Liver (tissue), 9 donors: ENCODE measurements around the gene ISCA2. TPM values are rescaled to one million over a fixed set of nuclear protein-coding genes. Genes with fewer than 3 reads are reported as not detected.

Source experiments
- DNase-seq: peaks from one replicate; pipeline ENCODE4 v3.0.0-alpha.2; 2017; ENCODE audit warnings: low spot score
- H3K27ac ChIP-seq, 2 donors: one replicate each; pipeline ENCODE4 v1.7.0; 2013; ENCODE audit warnings: inconsistent platforms in 2 of 2, low read length in 2 of 2, control low read depth in 1 of 2, low read depth in 1 of 2, mild to moderate bottlenecking in 1 of 2
- H3K27me3 ChIP-seq, 4 donors: one replicate each; pipeline versions ENCODE4 v1.6.1 to v1.7.0; 2013; ENCODE audit warnings: low read length in 3 of 4, inconsistent platforms in 1 of 4, mild to moderate bottlenecking in 1 of 4, moderate library complexity in 1 of 4; ENCODE audit not compliant: control insufficient read depth in 4 of 4, insufficient read depth in 4 of 4
- H3K36me3 ChIP-seq, 4 donors: one replicate each; pipeline versions ENCODE4 v1.6.1 to v1.7.0; 2013; ENCODE audit warnings: low read length in 3 of 4, mild to moderate bottlenecking in 3 of 4, low read depth in 1 of 4, moderate library complexity in 1 of 4; ENCODE audit not compliant: control insufficient read depth in 4 of 4, insufficient read depth in 3 of 4
- H3K4me1 ChIP-seq, 4 donors: one replicate each; pipeline versions ENCODE4 v1.6.1 to v1.7.0; 2013; ENCODE audit warnings: low read length in 3 of 4, mild to moderate bottlenecking in 3 of 4, moderate library complexity in 1 of 4; ENCODE audit not compliant: control insufficient read depth in 4 of 4, insufficient read depth in 4 of 4
- H3K4me3 ChIP-seq, 3 donors: one replicate each; pipeline versions ENCODE4 v1.6.1 to v1.7.0; 2013; ENCODE audit warnings: low read length in 3 of 3, control low read depth in 1 of 3, low read depth in 1 of 3, mild to moderate bottlenecking in 1 of 3
- H3K9ac ChIP-seq, 2 donors: one replicate each; pipeline ENCODE4 v1.7.0; 2013; ENCODE audit warnings: low read length in 2 of 2, mild to moderate bottlenecking in 2 of 2, moderate library complexity in 2 of 2, control low read depth in 1 of 2, low read depth in 1 of 2
- H3K9me3 ChIP-seq, 4 donors: one replicate each; pipeline versions ENCODE4 v1.6.1 to v1.7.0; 2013; ENCODE audit warnings: low read length in 3 of 4; ENCODE audit not compliant: control insufficient read depth in 4 of 4
- FOXA1 ChIP-seq: IDR thresholded peaks from 2 replicates; pipeline ENCODE4 v1.6.1; 2016; ENCODE audit warnings: antibody characterized with exemption
- FOXA2 ChIP-seq: IDR thresholded peaks from 2 replicates; pipeline ENCODE4 v1.6.1; 2016; ENCODE audit warnings: antibody characterized with exemption
- GABPA ChIP-seq, 2 donors: IDR thresholded peaks in 1 of 2; conservative IDR thresholded peaks in 1 of 2; 2 replicates each; pipeline ENCODE4 v1.6.1; 2016; ENCODE audit warnings: antibody characterized with exemption in 2 of 2, mild to moderate bottlenecking in 1 of 2, moderate library complexity in 1 of 2
- HNF4A ChIP-seq, 2 donors: conservative IDR thresholded peaks; 2 replicates each; pipeline ENCODE4 v1.6.1; 2016; ENCODE audit warnings: antibody characterized with exemption in 2 of 2, mild to moderate bottlenecking in 2 of 2
- JUND ChIP-seq, 2 donors: IDR thresholded peaks; 2 replicates each; pipeline ENCODE4 v1.6.1; 2016; ENCODE audit warnings: antibody characterized with exemption in 2 of 2
- NR2F2 ChIP-seq: IDR thresholded peaks from 2 replicates; pipeline ENCODE4 v1.6.1; 2016; ENCODE audit warnings: antibody characterized with exemption
- RAD21 ChIP-seq, 2 donors: IDR thresholded peaks; 2 replicates each; pipeline ENCODE4 v1.6.1; 2016; ENCODE audit warnings: antibody characterized with exemption in 2 of 2, mild to moderate bottlenecking in 2 of 2
- RXRA ChIP-seq, 2 donors: IDR thresholded peaks; 2 replicates each; pipeline ENCODE4 v1.6.1; 2017 to 2018; ENCODE audit warnings: antibody characterized with exemption in 2 of 2, mild to moderate bottlenecking in 1 of 2
- SP1 ChIP-seq: IDR thresholded peaks from 2 replicates; pipeline ENCODE4 v1.6.1; 2018; ENCODE audit warnings: antibody characterized with exemption, mild to moderate bottlenecking
- YY1 ChIP-seq: IDR thresholded peaks from 2 replicates; pipeline ENCODE4 v1.6.1; 2016; ENCODE audit warnings: antibody characterized with exemption, mild to moderate bottlenecking
- WGBS: extraction: QIAGEN DNeasy Blood & Tissue Kit; methylation state at CpG from one replicate; pipeline ENCODE4 v1.1.7; 2013; 5-methylcytosine and 5-hydroxymethylcytosine counted together
- polyA plus RNA-seq, 2 donors: library from polyadenylated mRNA; stranded (reverse) in 1 of 2; unstranded in 1 of 2; fragments of 200-250 nt in 1 of 2; fragments of >200 nt in 1 of 2; fragmentation: Nextera tagmentation in 1 of 2; extraction: Ambion mirVana in 1 of 2; gene quantifications; one replicate each; pipeline versions ENCODE4 v1.2.1 to v1.2.3, GENCODE V29; 2013 to 2015
- total RNA-seq, 2 donors: library from RNA; depleted of rRNA; stranded (reverse); fragments of >200 nt; gene quantifications; one replicate each; pipeline ENCODE4 v1.2.3, GENCODE V29; 2014
- TF ChIP-seq, protein P1 (sequence below): IDR thresholded peaks from 2 replicates; pipeline ENCODE4 v1.6.1; 2016; ENCODE audit warnings: antibody characterized with exemption
- TF ChIP-seq, protein P2 (sequence below): IDR thresholded peaks from 2 replicates; pipeline ENCODE4 v1.6.1; 2016; ENCODE audit warnings: antibody characterized with exemption
- TF ChIP-seq, protein P3 (sequence below): IDR thresholded peaks from 2 replicates; pipeline ENCODE4 v1.6.1; 2016; ENCODE audit warnings: antibody characterized with exemption
- TF ChIP-seq, protein P4 (sequence below): fragments of 150-350 bp; IDR thresholded peaks from 2 replicates; pipeline ENCODE4 v1.5.1; 2017; ENCODE audit warnings: improper control_type of control experiment, low read depth, low read length; ENCODE audit not compliant: missing input control
- donor health status: healthy.
- donor health status: healthy.
- donor health status: healthy.
- donor health status: healthy.
- donor health status: healthy.

The ISCA2 gene
- total and polyA plus RNA-seq, 4 donors = 7.1 to 35.3 (median 15.8) TPM

DNA sequence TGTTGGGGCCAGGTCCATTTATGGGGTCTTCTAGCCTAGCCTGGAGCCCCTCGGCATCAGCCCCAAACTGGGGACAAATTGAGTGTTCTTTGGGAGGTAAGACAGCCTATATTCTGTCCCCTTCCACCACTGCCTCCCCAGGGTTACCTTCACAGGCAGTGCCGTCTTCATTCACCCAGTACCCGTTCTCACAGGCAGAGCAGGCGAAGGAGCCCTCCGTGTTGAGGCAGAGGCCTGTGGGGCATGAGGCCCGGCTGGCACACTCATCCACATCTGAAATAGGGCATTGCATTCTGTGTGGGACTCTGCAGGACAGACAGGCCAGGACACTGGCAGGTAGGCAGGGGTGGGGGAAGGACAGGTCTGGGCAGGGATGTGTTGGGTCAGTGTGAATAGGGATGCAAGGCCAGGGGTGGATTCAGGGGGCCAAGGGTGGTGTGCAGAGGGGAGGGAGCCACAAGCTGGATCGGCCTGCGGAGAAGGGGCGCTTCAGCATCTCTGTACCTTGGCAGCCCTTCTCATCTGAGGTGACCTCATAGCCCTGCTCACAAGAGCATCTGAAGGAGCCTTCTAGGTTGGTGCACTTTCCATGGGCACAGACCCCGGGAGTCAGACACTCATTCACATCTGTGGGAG is 16.1 kb downstream of the ISCA2 start:
- WGBS = 87% methylated on average over 10 of the region's 10 CpGs
- Histone ChIP-seq H3K4me3 (no peak overlapping the region), H3K4me1 (no peaks in the 10 kb centered on the region), H3K27ac (no peak overlapping the region), H3K27me3 (no peaks in the 10 kb centered on the region), H3K36me3 (no peaks in the 10 kb centered on the region), H3K9me3 (no peaks in the 10 kb centered on the region), H3K9ac (no peak overlapping the region)
- no peak for DNase-seq
- TF ChIP-seq HNF4A (conservative IDR thresholded peaks at IDR 0.05) (no peak), FOXA1 (no peak), GABPA (IDR thresholded peaks at IDR 0.05 in 1 of 2, conservative IDR thresholded peaks at IDR 0.05 in 1 of 2) (no peak), RAD21 (IDR thresholded peaks at IDR 0.05) (no peak), YY1 (no peak), SP1 (no peak), FOXA2 (no peak)
- TF ChIP-seq, protein P1, sequence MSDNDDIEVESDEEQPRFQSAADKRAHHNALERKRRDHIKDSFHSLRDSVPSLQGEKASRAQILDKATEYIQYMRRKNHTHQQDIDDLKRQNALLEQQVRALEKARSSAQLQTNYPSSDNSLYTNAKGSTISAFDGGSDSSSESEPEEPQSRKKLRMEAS = no peak
- TF ChIP-seq, protein P2, sequence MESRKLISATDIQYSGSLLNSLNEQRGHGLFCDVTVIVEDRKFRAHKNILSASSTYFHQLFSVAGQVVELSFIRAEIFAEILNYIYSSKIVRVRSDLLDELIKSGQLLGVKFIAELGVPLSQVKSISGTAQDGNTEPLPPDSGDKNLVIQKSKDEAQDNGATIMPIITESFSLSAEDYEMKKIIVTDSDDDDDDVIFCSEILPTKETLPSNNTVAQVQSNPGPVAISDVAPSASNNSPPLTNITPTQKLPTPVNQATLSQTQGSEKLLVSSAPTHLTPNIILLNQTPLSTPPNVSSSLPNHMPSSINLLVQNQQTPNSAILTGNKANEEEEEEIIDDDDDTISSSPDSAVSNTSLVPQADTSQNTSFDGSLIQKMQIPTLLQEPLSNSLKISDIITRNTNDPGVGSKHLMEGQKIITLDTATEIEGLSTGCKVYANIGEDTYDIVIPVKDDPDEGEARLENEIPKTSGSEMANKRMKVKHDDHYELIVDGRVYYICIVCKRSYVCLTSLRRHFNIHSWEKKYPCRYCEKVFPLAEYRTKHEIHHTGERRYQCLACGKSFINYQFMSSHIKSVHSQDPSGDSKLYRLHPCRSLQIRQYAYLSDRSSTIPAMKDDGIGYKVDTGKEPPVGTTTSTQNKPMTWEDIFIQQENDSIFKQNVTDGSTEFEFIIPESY = no peak
- TF ChIP-seq, protein P3, sequence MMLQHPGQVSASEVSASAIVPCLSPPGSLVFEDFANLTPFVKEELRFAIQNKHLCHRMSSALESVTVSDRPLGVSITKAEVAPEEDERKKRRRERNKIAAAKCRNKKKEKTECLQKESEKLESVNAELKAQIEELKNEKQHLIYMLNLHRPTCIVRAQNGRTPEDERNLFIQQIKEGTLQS = no peak

DNA sequence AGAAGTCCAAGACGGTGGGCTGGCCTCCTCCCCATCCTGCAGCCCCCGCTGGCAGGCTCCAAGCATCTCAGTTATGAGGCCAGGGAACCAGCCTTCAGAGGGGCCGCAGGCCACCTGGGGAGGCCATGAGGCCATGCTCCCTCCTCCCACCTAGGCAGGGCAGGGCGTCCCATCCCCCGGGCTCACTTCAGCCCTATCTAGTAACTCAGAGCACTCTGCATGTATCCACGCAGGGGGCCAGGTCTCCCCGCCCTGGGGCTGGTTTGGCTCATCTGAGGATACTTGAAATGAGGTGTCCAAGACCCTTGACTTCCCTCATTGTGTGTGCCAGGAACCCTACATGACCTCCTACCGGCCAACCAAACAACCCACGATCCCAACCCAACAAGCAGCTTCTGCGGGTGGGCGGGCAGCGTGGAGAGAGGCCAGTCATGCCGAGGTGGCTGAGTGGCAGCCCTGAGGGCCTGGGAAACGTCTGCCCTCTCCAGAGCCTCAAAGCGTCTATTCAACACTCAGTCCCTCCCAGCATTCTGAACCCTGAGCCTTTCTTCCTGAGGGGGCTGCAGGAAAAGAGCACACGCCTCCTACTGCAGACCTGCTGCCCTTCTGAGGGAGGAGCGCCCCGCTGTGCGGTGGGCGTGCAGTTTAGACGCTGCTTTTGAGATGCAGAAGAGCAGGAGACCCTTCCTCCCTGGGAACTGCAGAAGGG is 16.8 kb downstream of the ISCA2 start:
- DNase-seq = no peak
- Histone ChIP-seq H3K4me3 (no peak overlapping the region), H3K9ac (no peak overlapping the region), H3K9me3 (no peaks in the 10 kb centered on the region), H3K27me3 (no peaks in the 10 kb centered on the region), H3K36me3 (no peaks in the 10 kb centered on the region), H3K4me1 (no peaks in the 10 kb centered on the region), H3K27ac (no peak overlapping the region)
- 59% methylated on average over 21 of the region's 21 CpGs for WGBS
- no peak for TF ChIP-seq YY1
- TF ChIP-seq JUND (IDR thresholded peaks at IDR 0.05) = no peak
- TF ChIP-seq FOXA2 = no peak
- no peak for TF ChIP-seq RAD21 (IDR thresholded peaks at IDR 0.05)
- TF ChIP-seq NR2F2 = no peak
- no peak for TF ChIP-seq HNF4A (conservative IDR thresholded peaks at IDR 0.05)
- TF ChIP-seq RXRA (IDR thresholded peaks at IDR 0.05) = no peak
- TF ChIP-seq, protein P4, sequence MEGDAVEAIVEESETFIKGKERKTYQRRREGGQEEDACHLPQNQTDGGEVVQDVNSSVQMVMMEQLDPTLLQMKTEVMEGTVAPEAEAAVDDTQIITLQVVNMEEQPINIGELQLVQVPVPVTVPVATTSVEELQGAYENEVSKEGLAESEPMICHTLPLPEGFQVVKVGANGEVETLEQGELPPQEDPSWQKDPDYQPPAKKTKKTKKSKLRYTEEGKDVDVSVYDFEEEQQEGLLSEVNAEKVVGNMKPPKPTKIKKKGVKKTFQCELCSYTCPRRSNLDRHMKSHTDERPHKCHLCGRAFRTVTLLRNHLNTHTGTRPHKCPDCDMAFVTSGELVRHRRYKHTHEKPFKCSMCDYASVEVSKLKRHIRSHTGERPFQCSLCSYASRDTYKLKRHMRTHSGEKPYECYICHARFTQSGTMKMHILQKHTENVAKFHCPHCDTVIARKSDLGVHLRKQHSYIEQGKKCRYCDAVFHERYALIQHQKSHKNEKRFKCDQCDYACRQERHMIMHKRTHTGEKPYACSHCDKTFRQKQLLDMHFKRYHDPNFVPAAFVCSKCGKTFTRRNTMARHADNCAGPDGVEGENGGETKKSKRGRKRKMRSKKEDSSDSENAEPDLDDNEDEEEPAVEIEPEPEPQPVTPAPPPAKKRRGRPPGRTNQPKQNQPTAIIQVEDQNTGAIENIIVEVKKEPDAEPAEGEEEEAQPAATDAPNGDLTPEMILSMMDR = no peak
